A673 (cell line): ENCODE measurements around the gene FIBIN. TPM values are rescaled to one million over a fixed set of nuclear protein-coding genes. Genes with fewer than 3 reads are reported as not detected.
A peak's percentile ranks its signal among the peaks of the same experiment; 100 is the strongest.

ENCODE experiments used
- BruUV-seq: library from RNA; stranded (reverse); fragments of 400-500 nt; replicated peaks from 2 replicates; lab custom pipeline; 2021; lab: Mats Ljungman, UMichigan
- CTCF ChIA-PET: fragments of 300-600 bp; sonication (Branson Sonifier 250); formaldehyde crosslinking; loops from one replicate; lab custom pipeline; 2022; ENCODE audit warnings: antibody characterized with exemption; lab: Charles Lee
- POLR2A ChIA-PET: fragments of 300-600 bp; sonication (Branson Sonifier 250); formaldehyde crosslinking; loops from one replicate; lab custom pipeline; 2022; ENCODE audit warnings: antibody characterized with exemption; ENCODE audit not compliant: low non-redundant PET; lab: Charles Lee
- DNase-seq: peaks from one replicate; pipeline ENCODE4 v3.0.0-alpha.2; 2015; ENCODE audit warnings: low spot score
- H3K27ac ChIP-seq: fragments of 200-600 bp; sonication (generic); 2 replicates; pipeline ENCODE4 v1.5.1; 2016; ENCODE audit warnings: mixed run types, low read depth, mild to moderate bottlenecking, mixed read lengths, antibody characterized with exemption, low read length; ENCODE audit not compliant: poor library complexity, severe bottlenecking
- H3K27me3 ChIP-seq: fragments of 200-600 bp; sonication (generic); replicated peaks from 2 replicates; pipeline ENCODE4 v1.6.1; 2017; ENCODE audit warnings: mixed run types, low read depth, mild to moderate bottlenecking, mixed read lengths, antibody characterized with exemption, low read length; ENCODE audit not compliant: insufficient read depth, poor library complexity
- H3K36me3 ChIP-seq: fragments of 200-600 bp; sonication (generic); 2 replicates; pipeline ENCODE4 v1.6.1; 2016; ENCODE audit warnings: mixed run types, mild to moderate bottlenecking, mixed read lengths, antibody characterized with exemption, low read length; ENCODE audit not compliant: insufficient read depth, poor library complexity, severe bottlenecking
- H3K4me1 ChIP-seq: fragments of 200-600 bp; sonication (generic); 2 replicates; pipeline ENCODE4 v1.6.1; 2017; ENCODE audit warnings: mixed run types, mild to moderate bottlenecking, mixed read lengths, antibody characterized with exemption, low read length; ENCODE audit not compliant: insufficient read depth, poor library complexity, severe bottlenecking
- H3K4me3 ChIP-seq: fragments of 200-600 bp; sonication (generic); 2 replicates; pipeline ENCODE4 v1.5.1; 2016; ENCODE audit warnings: low read depth, mixed run types, mild to moderate bottlenecking, mixed read lengths, low read length; ENCODE audit not compliant: poor library complexity, severe bottlenecking
- H3K9me3 ChIP-seq: fragments of 200-600 bp; sonication (generic); 2 replicates; pipeline ENCODE4 v1.6.1; 2016; ENCODE audit warnings: mixed run types, low read depth, mild to moderate bottlenecking, mixed read lengths, antibody characterized with exemption, low read length; ENCODE audit not compliant: poor library complexity, severe bottlenecking
- EZH2 ChIP-seq: fragments of 200-600 bp; sonication (generic); IDR thresholded peaks from 2 replicates; pipeline ENCODE4 v1.6.1; 2017; ENCODE audit warnings: borderline replicate concordance, low read depth, mild to moderate bottlenecking, mixed read lengths, antibody characterized with exemption, low read length; ENCODE audit not compliant: poor library complexity, severe bottlenecking
- intact Hi-C: fragments of 100-400 bp; cut with micrococcal nuclease; formaldehyde crosslinking; loops from one replicate; pipeline ENCODE4 v1.10.0; 2022; ENCODE audit not compliant: unreplicated experiment
- total RNA-seq: library from RNA; stranded (reverse); gene quantifications from 2 replicates; pipeline ENCODE4 v1.2.3, GENCODE V29; 2021
- TF ChIP-seq, protein P1 (sequence below): fragments of 300-800, 200-600 bp; sonication (generic); conservative IDR thresholded peaks from 2 replicates; pipeline ENCODE4 v1.5.1; 2017; ENCODE audit warnings: low read depth, mild to moderate bottlenecking, antibody characterized with exemption, low read length, moderate library complexity, mixed read lengths

FIBIN gene
- total RNA-seq, 1 experiment from 2014 or later, result 0.15 TPM

DNA sequence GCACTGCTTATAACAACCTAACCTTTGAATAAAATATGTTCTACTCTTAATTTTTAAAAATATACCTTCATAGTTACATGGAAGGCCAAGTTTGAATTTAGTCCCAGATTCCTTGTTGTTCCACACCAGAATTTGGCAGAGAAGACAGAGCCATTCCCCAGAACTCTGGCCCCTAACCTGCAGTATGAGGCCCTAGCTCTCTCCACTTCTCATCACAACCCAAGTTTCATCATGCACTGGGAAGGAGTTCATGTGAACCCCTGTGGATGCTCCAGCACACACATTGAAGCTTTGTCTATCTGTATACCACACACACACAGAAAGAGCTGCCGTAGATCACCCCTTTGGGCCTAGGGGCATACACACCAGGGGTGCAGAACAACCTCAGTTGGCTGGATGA lies 36.1 kb downstream of the FIBIN start:
- Histone ChIP-seq H3K27ac (no peak overlapping the region), H3K4me1 (no peaks in the 10 kb centered on the region), H3K27me3 (peaks cover 71% of the 10 kb centered on the region), H3K36me3 (no peaks in the 10 kb centered on the region), H3K9me3 (no peaks in the 10 kb centered on the region), H3K4me3 (no peak overlapping the region)
- DNase-seq, result no peak
- TF ChIP-seq EZH2, result no peak
- TF ChIP-seq, protein P1, sequence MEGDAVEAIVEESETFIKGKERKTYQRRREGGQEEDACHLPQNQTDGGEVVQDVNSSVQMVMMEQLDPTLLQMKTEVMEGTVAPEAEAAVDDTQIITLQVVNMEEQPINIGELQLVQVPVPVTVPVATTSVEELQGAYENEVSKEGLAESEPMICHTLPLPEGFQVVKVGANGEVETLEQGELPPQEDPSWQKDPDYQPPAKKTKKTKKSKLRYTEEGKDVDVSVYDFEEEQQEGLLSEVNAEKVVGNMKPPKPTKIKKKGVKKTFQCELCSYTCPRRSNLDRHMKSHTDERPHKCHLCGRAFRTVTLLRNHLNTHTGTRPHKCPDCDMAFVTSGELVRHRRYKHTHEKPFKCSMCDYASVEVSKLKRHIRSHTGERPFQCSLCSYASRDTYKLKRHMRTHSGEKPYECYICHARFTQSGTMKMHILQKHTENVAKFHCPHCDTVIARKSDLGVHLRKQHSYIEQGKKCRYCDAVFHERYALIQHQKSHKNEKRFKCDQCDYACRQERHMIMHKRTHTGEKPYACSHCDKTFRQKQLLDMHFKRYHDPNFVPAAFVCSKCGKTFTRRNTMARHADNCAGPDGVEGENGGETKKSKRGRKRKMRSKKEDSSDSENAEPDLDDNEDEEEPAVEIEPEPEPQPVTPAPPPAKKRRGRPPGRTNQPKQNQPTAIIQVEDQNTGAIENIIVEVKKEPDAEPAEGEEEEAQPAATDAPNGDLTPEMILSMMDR, result no peak
- intact Hi-C loops, result no loop called here
- ChIA-PET POLR2A (no interaction called here), CTCF (no interaction called here)
- no TSS peak for BruUV-seq

DNA sequence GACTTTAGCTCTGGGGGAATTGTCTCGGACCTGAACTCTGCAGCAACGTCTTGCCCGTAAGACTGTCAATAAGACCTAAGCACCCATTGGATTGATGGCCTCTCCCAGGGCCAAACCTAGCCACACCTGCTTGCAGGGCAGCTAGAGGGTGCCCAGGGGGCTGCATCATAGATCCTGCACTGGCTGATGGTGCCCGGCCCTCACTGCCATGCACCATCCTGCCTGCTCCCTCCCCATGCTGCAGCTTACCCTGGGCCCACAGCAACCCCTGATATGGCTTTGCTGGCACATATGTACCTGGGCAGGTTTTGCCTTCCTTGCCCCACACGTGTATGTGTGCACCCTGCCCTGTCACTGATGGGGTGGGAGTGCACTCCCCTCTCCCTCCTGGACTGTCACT lies 37.8 kb downstream of the FIBIN start:
- H3K4me3 ChIP-seq, result no peak overlapping the region
- peaks cover 6% of the 10 kb centered on the region for H3K9me3 ChIP-seq
- no peaks in the 10 kb centered on the region for H3K36me3 ChIP-seq
- intact Hi-C loops, result no loop called here
- no TSS peak for BruUV-seq
- POLR2A ChIA-PET, result no interaction called here
- H3K27me3 ChIP-seq, result peaks cover 65% of the 10 kb centered on the region
- TF ChIP-seq, protein P1, result no peak
- no peak for TF ChIP-seq EZH2
- no peak overlapping the region for H3K27ac ChIP-seq
- CTCF ChIA-PET, result no interaction called here
- no peak for DNase-seq
- no peaks in the 10 kb centered on the region for H3K4me1 ChIP-seq

DNA sequence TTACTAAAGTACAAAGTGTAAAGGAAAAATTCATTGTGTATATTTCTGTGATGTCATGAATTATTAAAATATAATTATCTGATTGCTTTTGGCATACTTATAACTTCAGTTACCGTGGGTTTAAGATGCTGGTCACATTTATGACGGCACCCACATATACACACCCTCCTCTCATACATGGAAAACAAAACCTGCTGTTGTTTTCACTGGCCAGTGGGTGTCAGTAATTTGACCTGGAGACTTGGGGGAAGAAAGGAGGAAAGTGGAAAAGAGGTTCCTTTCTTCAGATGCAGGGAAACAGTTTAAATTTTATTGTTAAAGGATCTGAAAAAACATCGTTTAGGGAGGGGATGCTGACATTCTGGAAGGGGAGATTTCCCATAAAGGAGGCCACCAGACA lies 46.0 kb downstream of the FIBIN start:
- H3K9me3 ChIP-seq, result peaks cover 6% of the 10 kb centered on the region
- CTCF ChIA-PET, result no interaction called here
- no peak for DNase-seq
- peaks cover 9% of the 10 kb centered on the region for H3K27me3 ChIP-seq
- intact Hi-C loops, result no loop called here
- H3K4me3 ChIP-seq, result no peak overlapping the region
- no peaks in the 10 kb centered on the region for H3K4me1 ChIP-seq
- TF ChIP-seq, protein P1, result peak; percentile 33; the same call in 1 of the 2 replicates
- TF ChIP-seq EZH2, result no peak
- H3K36me3 ChIP-seq, result no peaks in the 10 kb centered on the region
- POLR2A ChIA-PET, result no interaction called here
- no TSS peak for BruUV-seq
- H3K27ac ChIP-seq, result no peak overlapping the region
